DMS153 (cell line): Measurements from ENCODE around the gene ZNF575.

Experiments used
- DNase-seq: peaks from one replicate; lab custom pipeline; 2025; lab: John Stamatoyannopoulos, UW

Gene ZNF575

GRCh38 chr19:43572171-43572588 lies 39.2 kb downstream of the ZNF575 start:
- DNase-seq, result peak; percentile 93

GRCh38 chr19:43574424-43575155 lies 41.6 kb downstream of the ZNF575 start:
- DNase-seq, result no peak

GRCh38 chr19:43575156-43575950 lies 42.4 kb downstream of the ZNF575 start, which contains the start of the genes PINLYP and XRCC1:
TSS of gene PINLYP (plus strand) at chr19:43575801. CDS start at chr19:43577192, 1,391 bp downstream.
TSS of gene XRCC1 (minus strand) at chr19:43575527. CDS start at chr19:43575458, 69 bp downstream.
- DNase-seq, result peak; percentile 97

GRCh38 chr19:43575955-43576878 lies 43.2 kb downstream of the ZNF575 start:
- no peak for DNase-seq

GRCh38 chr19:43578787-43579186 lies 45.8 kb downstream of the ZNF575 start:
- DNase-seq, result no peak

- DNase-seq, result no peak
These were observed 48.5 kb downstream of the ZNF575 start for GRCh38 chr19:43581467-43581866.

- DNase-seq, result no peak
These were observed 49.5 kb downstream of the ZNF575 start for GRCh38 chr19:43582495-43582894.

GRCh38 chr19:43584484-43584883 lies 51.5 kb downstream of the ZNF575 start:
- no peak for DNase-seq
